NCI-H446 treated with DMSO at 0.1 percent for 48 hours (cell line): ENCODE data around the gene AGPAT3.
A peak's percentile ranks its signal among the peaks of the same experiment; 100 is the strongest.

Experiments used
- DNase-seq: peaks from one replicate; lab custom pipeline; 2025; lab: John Stamatoyannopoulos, UW

AGPAT3 gene

GRCh38 chr21:43957128-43957571, 92.1 kb downstream of the AGPAT3 start:
- DNase-seq, result no peak

- no peak for DNase-seq
These were observed 92.8 kb downstream of the AGPAT3 start for GRCh38 chr21:43957611-43958362.

- DNase-seq, result no peak
These were observed 93.5 kb downstream of the AGPAT3 start for GRCh38 chr21:43958364-43959158.

GRCh38 chr21:43959231-43960116, 94.5 kb downstream of the AGPAT3 start:
- DNase-seq, result no peak

DNA sequence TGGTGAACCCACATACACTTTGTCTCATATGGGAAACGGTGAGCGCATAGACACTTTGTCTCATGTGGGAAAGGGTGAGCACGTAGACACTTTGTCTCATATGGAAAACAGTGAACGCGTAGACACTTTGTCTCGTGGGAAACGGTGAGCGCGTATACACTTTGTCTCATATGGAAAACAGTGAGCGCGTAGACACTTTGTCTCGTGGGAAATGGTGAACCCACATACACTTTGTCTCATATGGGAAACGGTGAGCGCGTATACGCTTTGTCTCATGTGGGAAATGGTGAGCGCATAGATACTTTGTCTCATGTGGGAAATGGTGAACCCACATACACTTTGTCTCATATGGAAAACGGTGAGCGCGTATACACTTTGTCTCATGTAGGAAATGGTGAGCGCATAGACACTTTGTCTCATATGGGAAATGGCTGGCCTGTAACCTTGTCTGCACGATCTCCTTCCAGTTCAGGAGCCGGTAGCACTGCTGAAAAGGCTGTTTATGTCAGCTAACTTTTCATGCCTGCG, 96.4 kb downstream of the AGPAT3 start:
- no peak for DNase-seq

DNA sequence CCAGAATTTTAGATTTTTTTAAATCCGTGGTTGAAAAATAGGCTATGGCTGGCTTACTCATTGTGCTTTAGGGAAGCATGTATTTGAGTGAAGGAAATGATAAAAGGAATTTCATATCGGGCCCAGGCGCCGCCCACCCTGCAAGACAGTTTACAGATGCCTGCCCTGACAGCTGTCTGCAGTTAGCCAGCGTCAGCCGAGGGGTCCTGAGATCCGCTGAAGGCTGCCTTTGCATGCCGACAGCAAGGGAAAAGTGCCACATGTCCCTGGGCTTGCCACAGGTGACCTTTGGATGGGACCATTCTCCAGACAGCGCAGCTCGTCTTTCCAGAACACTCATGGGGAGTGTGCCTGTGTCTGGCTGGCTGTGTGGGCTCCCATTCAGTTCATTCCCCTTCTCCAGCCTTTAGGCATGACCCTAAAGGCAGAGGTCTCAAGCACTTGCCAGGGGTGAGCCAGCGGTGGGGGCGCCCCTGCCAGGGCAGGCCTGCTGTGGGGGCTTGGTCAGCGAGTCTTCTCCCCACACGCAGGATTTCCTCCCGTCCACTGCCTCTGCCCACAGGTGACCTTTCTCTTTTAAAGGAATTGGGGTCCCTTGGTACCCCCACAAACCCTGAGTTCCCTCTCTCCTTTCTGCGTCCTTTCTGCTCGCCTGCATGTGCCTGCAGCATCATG, 101.0 kb downstream of the AGPAT3 start:
- no peak for DNase-seq

DNA sequence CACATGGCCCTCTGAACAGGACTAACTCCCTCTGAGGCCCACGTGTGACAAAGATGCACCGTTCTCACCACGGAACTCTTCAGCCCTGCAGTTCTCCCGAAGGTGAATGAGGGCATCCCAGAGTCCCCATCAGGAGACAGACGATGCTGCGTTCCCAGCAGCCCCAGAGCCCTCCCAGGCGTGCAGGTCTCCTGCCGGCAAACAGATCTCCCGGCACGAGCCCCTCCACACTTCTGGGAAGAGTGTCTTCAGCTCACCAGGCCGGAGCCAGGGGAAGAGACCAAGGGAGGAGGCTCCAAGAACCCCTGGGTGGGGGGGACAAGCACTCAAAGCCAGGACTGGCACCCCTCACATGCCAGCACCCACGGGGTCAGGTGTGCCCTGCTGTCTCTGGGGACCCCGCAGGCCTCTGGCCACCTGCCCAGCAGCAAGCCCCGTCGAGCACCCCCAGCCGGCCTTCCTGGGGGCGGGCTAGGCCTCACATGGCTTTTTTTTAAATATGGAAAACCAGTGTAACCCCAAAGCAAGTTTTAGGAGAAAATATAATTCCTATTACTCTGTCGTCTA, 102.0 kb downstream of the AGPAT3 start:
- no peak for DNase-seq

DNA sequence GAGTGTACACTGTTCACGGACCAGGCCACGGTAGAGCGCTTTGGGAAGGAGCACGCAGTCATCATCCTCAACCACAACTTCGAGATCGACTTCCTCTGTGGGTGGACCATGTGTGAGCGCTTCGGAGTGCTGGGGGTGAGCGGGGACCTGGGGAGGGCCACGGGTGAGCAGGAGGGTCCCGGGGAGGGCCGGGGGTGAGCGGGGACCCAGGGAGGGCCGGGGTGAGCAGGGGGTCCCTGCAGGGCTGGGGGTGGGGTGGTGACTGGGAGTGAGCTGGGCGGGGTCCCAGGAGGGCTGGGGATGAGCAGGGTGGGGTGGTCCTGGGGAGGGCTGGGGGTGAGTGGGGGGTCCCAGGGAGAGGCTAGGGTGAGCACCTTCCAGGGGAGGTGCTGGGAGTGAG, 103.0 kb downstream of the AGPAT3 start:
- no peak for DNase-seq

GRCh38 chr21:43968410-43969114, 103.5 kb downstream of the AGPAT3 start:
- no peak for DNase-seq

DNA sequence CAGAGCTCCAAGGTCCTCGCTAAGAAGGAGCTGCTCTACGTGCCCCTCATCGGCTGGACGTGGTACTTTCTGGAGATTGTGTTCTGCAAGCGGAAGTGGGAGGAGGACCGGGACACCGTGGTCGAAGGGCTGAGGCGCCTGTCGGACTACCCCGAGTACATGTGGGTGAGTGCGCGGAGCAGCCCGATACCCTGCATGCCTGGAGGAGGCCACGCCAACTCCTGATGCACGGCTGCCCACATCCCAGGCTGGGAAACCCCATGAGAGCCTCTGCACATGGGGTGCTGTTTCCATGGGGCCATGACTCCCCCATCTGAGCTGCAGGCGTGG, 104.1 kb downstream of the AGPAT3 start:
- no peak for DNase-seq

DNA sequence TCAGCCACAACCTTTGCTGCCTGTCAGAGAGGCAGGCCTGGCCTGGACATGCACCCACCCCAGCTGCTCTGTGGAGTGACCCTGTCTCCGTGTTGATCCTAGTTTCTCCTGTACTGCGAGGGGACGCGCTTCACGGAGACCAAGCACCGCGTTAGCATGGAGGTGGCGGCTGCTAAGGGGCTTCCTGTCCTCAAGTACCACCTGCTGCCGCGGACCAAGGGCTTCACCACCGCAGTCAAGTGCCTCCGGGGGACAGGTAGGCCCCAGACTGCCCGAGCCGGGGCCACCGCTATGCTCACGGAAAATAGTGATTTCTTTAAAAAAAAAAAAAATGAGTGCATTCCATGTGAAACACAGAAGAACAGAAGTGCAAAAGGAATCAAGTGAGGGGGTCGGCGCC, 105.5 kb downstream of the AGPAT3 start:
- DNase-seq, result no peak

GRCh38 chr21:43971201-43971991, 106.4 kb downstream of the AGPAT3 start:
- no peak for DNase-seq

DNA sequence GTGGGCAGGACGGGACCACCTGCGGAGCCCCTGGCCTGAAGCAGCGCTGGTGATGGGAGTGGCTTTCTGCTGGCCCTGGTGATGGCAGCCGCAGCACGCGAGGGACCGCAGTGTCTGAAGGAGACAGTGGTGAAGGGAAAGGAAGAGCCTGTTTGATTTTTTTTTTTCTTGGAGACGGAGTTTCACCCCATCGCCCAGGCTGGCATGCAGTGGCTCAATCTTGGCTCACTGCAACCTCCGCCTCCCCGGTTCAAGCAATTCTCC, 106.9 kb downstream of the AGPAT3 start:
- DNase-seq, result no peak

DNA sequence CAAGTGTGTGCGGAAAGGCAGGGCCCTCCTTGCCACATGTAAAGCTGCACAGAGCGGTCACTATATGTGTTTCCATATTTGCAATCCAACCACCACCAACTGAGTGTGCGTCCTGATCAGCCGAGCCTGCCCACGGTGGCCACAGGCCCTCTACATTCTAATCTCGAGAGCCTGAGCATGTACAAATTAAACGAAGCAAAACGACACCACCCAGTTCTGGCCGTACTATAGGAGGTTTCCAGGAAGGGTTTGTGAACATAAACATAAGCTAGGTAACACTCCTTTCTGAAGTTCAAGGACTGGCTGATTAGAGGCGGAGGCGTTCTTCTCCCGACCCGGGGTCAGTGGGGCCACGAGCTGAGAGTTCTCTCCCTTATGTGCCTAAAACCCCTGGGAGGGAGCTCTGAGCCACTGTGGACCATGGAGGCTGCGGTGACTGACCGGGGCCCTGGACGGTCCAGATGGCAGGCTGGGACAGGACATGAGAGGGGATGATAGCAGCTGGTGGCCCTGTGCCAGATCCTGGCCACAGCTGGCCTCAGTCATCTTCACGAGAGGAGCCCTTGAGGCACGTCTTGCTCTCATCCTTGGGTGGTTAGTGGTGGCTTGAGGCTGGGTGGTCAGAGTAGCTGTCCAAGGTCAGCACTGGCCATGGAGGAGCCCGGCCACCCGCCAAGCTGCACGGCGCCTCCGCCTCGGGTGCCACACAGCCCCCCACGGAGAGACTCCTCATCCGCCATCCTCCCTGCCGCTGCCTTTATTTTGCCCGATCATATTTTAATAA, 108.0 kb downstream of the AGPAT3 start:
- DNase-seq, result no peak

GRCh38 chr21:43973634-43973955, 108.6 kb downstream of the AGPAT3 start:
- DNase-seq, result no peak

DNA sequence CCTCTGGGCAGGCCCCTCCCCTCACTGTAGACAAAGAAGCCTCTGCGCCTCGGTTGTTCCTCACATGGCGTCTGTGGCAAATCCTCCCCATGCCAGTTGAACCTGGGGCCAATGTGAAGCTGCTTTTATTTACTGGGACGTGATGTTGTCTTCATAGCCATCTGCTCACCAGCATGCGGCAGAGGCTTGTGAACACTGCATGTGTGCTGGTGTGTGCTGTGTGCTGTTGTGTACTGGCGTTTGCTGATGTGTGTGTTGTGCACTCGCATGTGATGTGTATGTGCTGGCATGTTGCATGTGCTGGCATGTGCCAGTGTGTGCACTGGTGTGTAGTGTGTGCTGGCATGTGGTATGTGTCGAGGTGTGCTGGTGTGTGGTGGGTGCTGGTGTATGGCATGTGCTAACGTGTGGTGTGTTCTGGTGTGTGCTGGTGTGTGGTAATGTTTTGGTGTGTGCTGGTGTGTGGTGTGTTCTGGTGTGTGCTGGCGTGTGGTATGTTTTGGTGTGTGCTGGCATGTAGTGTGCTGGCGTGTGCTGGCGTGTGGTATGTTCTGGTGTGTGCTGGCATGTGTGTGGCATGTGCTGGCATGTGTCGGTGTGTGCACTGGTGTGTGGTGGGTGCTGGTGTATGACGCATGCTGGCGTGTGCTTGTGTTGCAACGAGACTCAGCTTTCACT, 109.9 kb downstream of the AGPAT3 start:
- no peak for DNase-seq

DNA sequence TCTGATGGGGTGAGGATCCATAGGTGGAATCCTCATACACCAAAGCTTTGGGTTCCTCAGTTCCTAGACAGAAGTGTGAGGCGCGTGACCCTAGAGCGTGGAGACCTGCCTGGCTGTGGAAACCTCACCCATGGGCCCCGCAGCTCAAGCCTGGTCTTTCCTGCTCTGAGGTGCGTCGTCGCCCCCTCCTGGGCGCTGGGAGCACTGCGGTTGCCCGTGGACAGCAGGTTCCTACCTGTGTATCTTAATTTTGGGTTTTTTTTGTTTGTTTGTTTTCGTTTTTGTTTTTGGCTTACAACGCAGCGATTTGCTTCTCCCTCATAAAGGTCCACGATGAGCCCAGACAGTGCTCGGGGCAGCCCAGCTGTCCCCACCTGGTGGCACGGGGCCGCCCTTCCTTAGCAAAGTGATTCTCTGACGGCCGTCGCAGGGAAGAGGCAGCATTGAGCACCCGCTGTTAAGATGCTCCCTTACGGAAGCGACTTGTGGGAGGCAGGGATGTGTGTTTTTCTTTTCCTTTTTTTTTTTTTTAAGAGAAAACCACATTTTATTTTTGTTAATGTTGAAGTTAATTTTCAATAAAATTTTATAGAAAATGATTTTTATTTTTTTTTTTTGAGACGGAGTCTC, 110.6 kb downstream of the AGPAT3 start:
- DNase-seq, result peak; percentile 2

DNA sequence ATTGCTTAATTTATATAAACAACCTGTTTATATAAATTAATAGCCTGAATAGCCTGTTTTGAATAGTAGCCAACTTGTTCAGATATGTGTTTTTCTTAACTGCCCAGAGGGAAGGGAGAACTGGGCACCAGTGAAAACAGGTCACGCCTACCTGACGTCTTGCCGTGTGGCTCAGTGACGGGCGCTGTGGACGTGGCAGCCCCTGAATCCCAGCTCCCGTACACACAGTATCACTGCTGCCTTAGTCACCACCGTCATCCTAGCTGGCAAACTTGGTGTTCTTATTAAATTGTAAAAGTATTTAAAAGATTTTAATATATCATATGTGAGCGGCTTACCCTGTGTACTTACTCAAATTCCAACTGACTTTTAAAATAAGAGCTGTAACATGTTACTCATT, 111.6 kb downstream of the AGPAT3 start:
- DNase-seq, result no peak
